Brain microvascular endothelial cell (primary cell): ENCODE data around the gene SLX9.
A peak's percentile ranks its signal among the peaks of the same experiment; 100 is the strongest.

ENCODE experiments used
- DNase-seq: peaks from one replicate; pipeline ENCODE4 v3.0.0-alpha.2; 2020
- H3K27ac ChIP-seq: fragments of 250-450 bp; sonication (Bioruptor Pico); 2 replicates; pipeline ENCODE4 v1.5.1; 2020; ENCODE audit warnings: mild to moderate bottlenecking, moderate library complexity
- H3K27me3 ChIP-seq: fragments of 250-450 bp; sonication (Bioruptor Pico); replicated peaks from 2 replicates; pipeline ENCODE4 v1.5.1; 2020; ENCODE audit warnings: mild to moderate bottlenecking
- H3K36me3 ChIP-seq: fragments of 250-450 bp; sonication (Bioruptor Pico); replicated peaks from 2 replicates; pipeline ENCODE4 v1.5.1; 2020; ENCODE audit warnings: mild to moderate bottlenecking
- H3K4me3 ChIP-seq: 2 replicates; pipeline ENCODE4 v1.5.1; 2011; ENCODE audit warnings: low read depth, mild to moderate bottlenecking, control low read depth, low read length, moderate library complexity
- CTCF ChIP-seq: IDR thresholded peaks from 2 replicates; pipeline ENCODE4 v1.5.1; 2011; ENCODE audit warnings: low read depth, mild to moderate bottlenecking, moderate library complexity, low read length, control low read depth, inconsistent platforms; ENCODE audit errors: missing control alignments
- in situ Hi-C: cut with HindIII; loops from 2 replicates; pipeline ENCODE4 v1.10.0; 2017; ENCODE audit warnings: low sequenced_read_pairs, low pct_ligation_motif_present

SLX9 gene

GRCh38 chr21:44938772-44939531 is 877 bp upstream of the SLX9 start:
- Histone ChIP-seq H3K4me3 (peak overlapping the region; percentile 89), H3K27me3 (peaks cover 14% of the 10 kb centered on the region), H3K36me3 (peaks cover 5% of the 10 kb centered on the region), H3K27ac (no peak overlapping the region)
- in situ Hi-C loops: loop anchor here (25.0 kb wide), 1 partner anchor 198 kb away; no protein-coding TSS in a partner anchor
- no peak for DNase-seq
- no peak for TF ChIP-seq CTCF

- DNase-seq: no peak
- H3K27me3 ChIP-seq: peaks cover 3% of the 10 kb centered on the region
- in situ Hi-C loops: loop anchor here (25.0 kb wide), 1 partner anchor 197 kb away; no protein-coding TSS in a partner anchor
- peaks cover 8% of the 10 kb centered on the region for H3K36me3 ChIP-seq
- peak overlapping the region; percentile 89 for H3K4me3 ChIP-seq
- no peak overlapping the region for H3K27ac ChIP-seq
- no peak for TF ChIP-seq CTCF
Measured at GRCh38 chr21:44940116-44940631, 345 bp downstream of the SLX9 start.

- DNase-seq: no peak
- TF ChIP-seq CTCF: no peak
- H3K27me3 ChIP-seq: no peaks in the 10 kb centered on the region
- no peak overlapping the region for H3K4me3 ChIP-seq
- in situ Hi-C loops: loop anchor here (25.0 kb wide), 1 partner anchor 196 kb away; no protein-coding TSS in a partner anchor
- peaks cover 8% of the 10 kb centered on the region for H3K36me3 ChIP-seq
- no peak overlapping the region for H3K27ac ChIP-seq
Measured at GRCh38 chr21:44941567-44941966, 1.7 kb downstream of the SLX9 start.

GRCh38 chr21:44942566-44942965 is 2.7 kb downstream of the SLX9 start:
- no peak for TF ChIP-seq CTCF
- no peak overlapping the region for H3K4me3 ChIP-seq
- DNase-seq: no peak
- H3K36me3 ChIP-seq: peaks cover 8% of the 10 kb centered on the region
- H3K27me3 ChIP-seq: no peaks in the 10 kb centered on the region
- H3K27ac ChIP-seq: no peak overlapping the region
- in situ Hi-C loops: loop anchor here (25.0 kb wide), 1 partner anchor 195 kb away; no protein-coding TSS in a partner anchor

GRCh38 chr21:44943005-44943685 is 3.3 kb downstream of the SLX9 start:
- H3K36me3 ChIP-seq: peaks cover 8% of the 10 kb centered on the region
- no peaks in the 10 kb centered on the region for H3K27me3 ChIP-seq
- in situ Hi-C loops: loop anchor here (25.0 kb wide), 1 partner anchor 194 kb away; no protein-coding TSS in a partner anchor
- no peak for TF ChIP-seq CTCF
- DNase-seq: no peak
- no peak overlapping the region for H3K27ac ChIP-seq
- H3K4me3 ChIP-seq: no peak overlapping the region
